ENCODE measurements around the gene DHRSX. TPM values are rescaled to one million over a fixed set of nuclear protein-coding genes. Genes with fewer than 3 reads are reported as not detected.
"Not testable (repeated sequence)": the region's sequence is repeated elsewhere in the genome, so short reads cannot be mapped to it uniquely, and the experiment has no call there.

DHRSX gene
- total and polyA plus RNA-seq, 2 donors (not counting 3 experiments of a cell fraction or from before 2014, with no cell fraction given): 27.1 to 37.7 TPM

- intact Hi-C loops (cut with micrococcal nuclease); H3K36me3 ChIP-seq (ENCODE audit: control insufficient read depth in 2 of 2, extremely low read depth in 1 of 2, insufficient read depth in 2 of 2, low read length in 2 of 2); H3K27ac ChIP-seq (ENCODE audit: insufficient read depth, low read depth, low read length); dilution Hi-C loops (cut with MboI; ENCODE audit: extremely low pct_ligation_motif_present, low sequenced_read_pairs); H3K9me1 ChIP-seq (replicated peaks; ENCODE audit: control insufficient read depth, extremely low read depth, insufficient read depth, low read length); H3K79me2 ChIP-seq (ENCODE audit: control insufficient read depth, insufficient read depth, low read length); H3K4me1 ChIP-seq (ENCODE audit: control insufficient read depth, extremely low read depth, insufficient read depth, low read length); FAIRE-seq; POLR2A ChIA-PET; DNase-seq (ENCODE audit: low read depth, low spot score); H3K4me2 ChIP-seq (ENCODE audit: insufficient read depth, low read length); BruUV-seq (replicated peaks); H3K4me3 ChIP-seq (replicated peaks in 1 of 3; ENCODE audit: insufficient read depth in 1 of 3, low read depth in 1 of 3, low read length in 3 of 3); H3K27me3 ChIP-seq (ENCODE audit: control insufficient read depth in 2 of 2, insufficient read depth in 2 of 2, low read length in 2 of 2); CTCF ChIA-PET; H3K9me3 ChIP-seq (replicated peaks; ENCODE audit: control insufficient read depth, insufficient read depth, low read length); H2AFZ ChIP-seq (ENCODE audit: low read depth, low read length); H4K20me1 ChIP-seq (replicated peaks; ENCODE audit: control insufficient read depth, extremely low read depth, insufficient read depth, low read length); H3K9ac ChIP-seq (replicated peaks; ENCODE audit: extremely low read depth, insufficient read depth, low read length): not testable (repeated sequence)
Observed at GRCh38 chrX:2270783-2271182, 230.0 kb downstream of the DHRSX start.

DNA sequence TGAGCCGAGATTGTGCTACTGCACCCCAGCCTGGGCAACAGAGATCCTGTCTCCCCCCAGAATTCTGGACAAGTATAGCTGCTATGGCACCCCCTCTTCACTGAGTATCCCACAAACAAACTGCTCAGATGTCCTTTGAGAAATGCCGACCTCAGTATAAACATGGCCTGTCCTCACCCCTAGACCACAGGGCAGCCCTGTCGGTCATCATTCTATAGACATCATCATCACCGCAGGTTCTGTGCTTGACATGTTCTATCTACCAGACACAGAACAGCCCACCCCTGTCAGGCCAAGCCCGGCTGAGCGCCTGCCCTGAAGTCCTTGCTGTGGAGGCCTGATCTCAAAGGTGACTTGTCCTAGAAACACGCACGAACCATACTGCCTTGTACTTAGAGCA, 232.9 kb downstream of the DHRSX start:
- H3K27me3 ChIP-seq (ENCODE audit: control insufficient read depth in 2 of 2, insufficient read depth in 2 of 2, low read length in 2 of 2): no peaks in the 10 kb centered on the region
- dilution Hi-C loops (cut with MboI; ENCODE audit: extremely low pct_ligation_motif_present, low sequenced_read_pairs) (no loop called here), intact Hi-C loops (cut with micrococcal nuclease) (no loop called here)
- no peaks in the 10 kb centered on the region for H3K4me1 ChIP-seq (ENCODE audit: control insufficient read depth, extremely low read depth, insufficient read depth, low read length)
- H3K9me3 ChIP-seq (replicated peaks; ENCODE audit: control insufficient read depth, insufficient read depth, low read length): no peaks in the 10 kb centered on the region
- ChIA-PET POLR2A (no interaction called here), CTCF (no interaction called here)
- no peaks in the 10 kb centered on the region for H4K20me1 ChIP-seq (replicated peaks; ENCODE audit: control insufficient read depth, extremely low read depth, insufficient read depth, low read length)
- H3K4me2 ChIP-seq (ENCODE audit: insufficient read depth, low read length): no peak overlapping the region
- H3K9me1 ChIP-seq (replicated peaks; ENCODE audit: control insufficient read depth, extremely low read depth, insufficient read depth, low read length): no peaks in the 10 kb centered on the region
- no peak overlapping the region for H3K4me3 ChIP-seq (replicated peaks in 1 of 3; ENCODE audit: insufficient read depth in 1 of 3, low read depth in 1 of 3, low read length in 3 of 3)
- no peak overlapping the region for H3K9ac ChIP-seq (replicated peaks; ENCODE audit: extremely low read depth, insufficient read depth, low read length)
- H3K79me2 ChIP-seq (ENCODE audit: control insufficient read depth, insufficient read depth, low read length): no peaks in the 10 kb centered on the region
- no peak for FAIRE-seq
- no peak for TF ChIP-seq FOS (IDR thresholded peaks at IDR 0.05; ENCODE audit: borderline replicate concordance, insufficient read depth, low read length)
- TF ChIP-seq POLR2AphosphoS5 (IDR thresholded peaks at IDR 0.05; ENCODE audit: insufficient read depth, low read depth, low read length): no peak
- TF ChIP-seq MAX (IDR thresholded peaks at IDR 0.05; ENCODE audit: insufficient read depth, insufficient read length): no peak
- no peak for TF ChIP-seq CTCF (IDR thresholded peaks at IDR 0.05; ENCODE audit: extremely low read depth in 1 of 2, insufficient read depth in 1 of 2, low read depth in 1 of 2, low read length in 2 of 2)
- TF ChIP-seq MYC (IDR thresholded peaks at IDR 0.05; ENCODE audit: low read depth, low read length): no peak
- TF ChIP-seq GATA2 (IDR thresholded peaks at IDR 0.05; ENCODE audit: insufficient read depth, insufficient read length, low read depth, low read length): no peak
- TF ChIP-seq POLR2A (IDR thresholded peaks at IDR 0.05; ENCODE audit: low read depth, low read length): no peak
- no peak for TF ChIP-seq EZH2 (IDR thresholded peaks at IDR 0.05; ENCODE audit: borderline replicate concordance, low read depth, low read length, severe bottlenecking)
- TF ChIP-seq JUN (IDR thresholded peaks at IDR 0.05; ENCODE audit: borderline replicate concordance, insufficient read depth, insufficient read length, low read depth): no peak
- no peak overlapping the region for H3K27ac ChIP-seq (ENCODE audit: insufficient read depth, low read depth, low read length)
- DNase-seq (ENCODE audit: low read depth, low spot score): no peak
- H3K36me3 ChIP-seq (ENCODE audit: control insufficient read depth in 2 of 2, extremely low read depth in 1 of 2, insufficient read depth in 2 of 2, low read length in 2 of 2): peaks cover 0 to 9% of the 10 kb centered on the region in 2 experiments
- H2AFZ ChIP-seq (ENCODE audit: low read depth, low read length): no peak overlapping the region
- no TSS peak for BruUV-seq (replicated peaks)

Data from endothelial cell of umbilical vein (primary cell).